Karpas-422 (cell line): ENCODE results near the gene MMD2. TPM values are rescaled to one million over a fixed set of nuclear protein-coding genes. Genes with fewer than 3 reads are reported as not detected.

Experiments
- DNase-seq: peaks from one replicate; pipeline ENCODE4 v3.0.0-alpha.2; 2015
- H2AFZ ChIP-seq: fragments of 200-600 bp; sonication (generic); 2 replicates; pipeline ENCODE4 v1.6.1; 2014; ENCODE audit warnings: antibody characterized with exemption, low read length, mixed read lengths
- H3K27ac ChIP-seq: fragments of 200-600 bp; sonication (generic); 2 replicates; pipeline ENCODE4 v1.5.1; 2014; ENCODE audit warnings: mild to moderate bottlenecking, low read length, moderate library complexity
- H3K27me3 ChIP-seq: fragments of 200-600 bp; sonication (generic); 2 replicates; pipeline ENCODE4 v1.6.1; 2014; ENCODE audit warnings: low read length, mixed read lengths
- H3K36me3 ChIP-seq: fragments of 200-600 bp; sonication (generic); 2 replicates; pipeline ENCODE4 v1.6.1; 2014; ENCODE audit warnings: low read length, mixed read lengths; ENCODE audit not compliant: insufficient read depth
- H3K4me1 ChIP-seq: fragments of 200-600 bp; sonication (generic); 2 replicates; pipeline ENCODE4 v1.6.1; 2014; ENCODE audit warnings: mild to moderate bottlenecking, low read length, mixed read lengths
- H3K4me2 ChIP-seq: fragments of 200-600 bp; sonication (generic); 2 replicates; pipeline ENCODE4 v1.6.1; 2014; ENCODE audit warnings: low read length, low read depth, mild to moderate bottlenecking; ENCODE audit not compliant: poor library complexity, severe bottlenecking
- H3K4me3 ChIP-seq: fragments of 200-600 bp; sonication (generic); 2 replicates; pipeline ENCODE4 v1.5.1; 2014; ENCODE audit warnings: mild to moderate bottlenecking, antibody characterized with exemption, low read length, mixed read lengths
- H3K79me2 ChIP-seq: fragments of 200-600 bp; sonication (generic); 2 replicates; pipeline ENCODE4 v1.6.1; 2014; ENCODE audit warnings: mild to moderate bottlenecking, low read length, mixed read lengths
- H3K9ac ChIP-seq: fragments of 200-600 bp; sonication (generic); 2 replicates; pipeline ENCODE4 v1.6.0; 2014; ENCODE audit warnings: low read length
- H3K9me2 ChIP-seq: fragments of 200-600 bp; sonication (generic), shearing (Covaris generic); replicated peaks from 2 replicates; pipeline ENCODE4 v1.6.0; 2014; ENCODE audit warnings: mild to moderate bottlenecking, low read length, moderate library complexity; ENCODE audit not compliant: insufficient read depth
- H3K9me3 ChIP-seq: fragments of 300-700, 200-600 bp; sonication (generic); 2 replicates; pipeline ENCODE4 v1.6.1; 2014; ENCODE audit warnings: low read length, mixed read lengths
- H4K20me1 ChIP-seq: fragments of 200-600 bp; sonication (generic); 2 replicates; pipeline ENCODE4 v1.6.1; 2014; ENCODE audit warnings: mild to moderate bottlenecking, antibody characterized with exemption, low read length, low read depth; ENCODE audit not compliant: insufficient read depth
- total RNA-seq: library from RNA; depleted of rRNA; stranded (reverse); fragments of >200 nt; shearing (Covaris generic); gene quantifications from 2 replicates; pipeline ENCODE4 v1.2.3, GENCODE V29; 2014; ENCODE audit warnings: low replicate concordance; rRNA removed

The MMD2 gene, protein sequence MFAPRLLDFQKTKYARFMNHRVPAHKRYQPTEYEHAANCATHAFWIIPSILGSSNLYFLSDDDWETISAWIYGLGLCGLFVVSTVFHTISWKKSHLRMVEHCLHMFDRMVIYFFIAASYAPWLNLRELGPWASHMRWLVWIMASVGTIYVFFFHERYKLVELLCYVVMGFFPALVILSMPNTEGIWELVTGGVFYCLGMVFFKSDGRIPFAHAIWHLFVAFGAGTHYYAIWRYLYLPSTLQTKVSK
- total RNA-seq: not detected in 2 replicates

DNA sequence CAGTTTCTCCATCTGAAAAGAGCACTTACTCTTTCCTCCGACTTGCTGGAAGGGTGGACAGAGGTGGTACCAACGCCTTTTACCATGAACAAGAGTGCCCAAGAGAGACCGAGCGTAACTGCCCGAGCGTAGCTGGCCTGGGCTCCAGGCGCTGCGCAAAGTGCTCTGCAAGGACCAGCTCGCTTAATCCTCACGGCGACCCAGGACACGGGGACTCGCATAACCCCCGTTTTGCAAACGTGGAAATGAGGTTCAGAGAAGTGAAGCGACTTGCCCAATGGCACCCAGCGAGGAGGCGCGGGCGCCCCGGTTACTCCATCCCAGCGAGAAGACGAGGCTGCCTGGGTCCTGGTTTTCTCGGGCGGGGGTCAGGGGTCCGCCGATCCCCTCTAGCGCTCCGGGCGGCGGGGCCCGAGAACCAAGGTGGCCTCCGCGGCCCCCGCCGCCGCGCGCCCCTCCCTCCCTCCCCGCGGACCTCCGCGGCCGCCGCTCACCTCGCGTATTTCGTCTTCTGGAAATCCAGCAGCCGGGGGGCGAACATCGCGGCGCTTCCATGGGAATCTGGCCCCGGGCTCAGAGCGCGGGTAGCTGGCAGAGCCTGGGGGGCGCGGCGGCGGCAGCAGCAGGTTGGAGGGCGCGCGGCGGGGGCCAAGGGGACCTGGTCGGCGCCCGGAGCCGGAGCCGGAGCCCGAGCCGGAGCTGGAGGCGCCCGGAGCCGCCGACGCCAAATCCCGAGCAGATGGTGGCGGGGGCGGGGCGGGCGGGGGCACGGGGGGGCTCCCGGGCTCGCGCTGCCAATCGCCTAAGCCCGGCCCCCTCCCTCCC, at the start of gene MMD2:
MMD2 (minus strand) TSS at position 711 of the 825 bp plus-strand sequence; CDS start at position 541, 170 bp downstream.
- no peak within 1 kb of the TSS for H3K4me2 ChIP-seq

DNA sequence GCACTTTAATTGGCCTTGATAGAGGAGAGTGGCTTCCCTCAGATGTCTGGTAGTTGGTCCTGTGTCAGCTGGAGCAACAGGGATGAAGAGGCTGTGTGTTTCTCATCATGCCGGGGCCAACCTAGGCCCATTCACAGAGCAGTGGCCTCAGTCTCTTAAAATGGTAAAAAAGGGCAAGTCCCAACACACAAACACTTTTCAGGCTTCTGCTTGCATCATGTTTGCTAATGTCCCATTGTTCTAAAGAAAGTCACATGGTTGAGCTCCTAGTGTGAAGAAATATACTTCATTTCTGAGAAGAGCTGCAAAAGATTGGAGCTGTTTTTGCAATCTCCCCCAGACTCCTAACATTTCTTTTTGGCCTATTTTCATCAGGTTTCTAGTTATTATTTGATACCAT, 46.1 kb upstream of the MMD2 start:
- no peak for DNase-seq

More for the DNA sequence above, at the start of gene MMD2:
- Histone ChIP-seq H4K20me1 (no peaks in the 10 kb centered on the region), H2AFZ (no peak within 1 kb of the TSS), H3K27me3 (no peaks in the 10 kb centered on the region), H3K9ac (no peak within 1 kb of the TSS), H3K27ac (no peak within 1 kb of the TSS), H3K36me3 (no peaks in the 10 kb centered on the region), H3K9me3 (no peaks in the 10 kb centered on the region), H3K9me2 (no peaks in the 10 kb centered on the region), H3K4me3 (no peak within 1 kb of the TSS), H3K79me2 (no peaks in the 10 kb centered on the region), H3K4me1 (no peaks in the 10 kb centered on the region)
- DNase-seq: no peak

DNA sequence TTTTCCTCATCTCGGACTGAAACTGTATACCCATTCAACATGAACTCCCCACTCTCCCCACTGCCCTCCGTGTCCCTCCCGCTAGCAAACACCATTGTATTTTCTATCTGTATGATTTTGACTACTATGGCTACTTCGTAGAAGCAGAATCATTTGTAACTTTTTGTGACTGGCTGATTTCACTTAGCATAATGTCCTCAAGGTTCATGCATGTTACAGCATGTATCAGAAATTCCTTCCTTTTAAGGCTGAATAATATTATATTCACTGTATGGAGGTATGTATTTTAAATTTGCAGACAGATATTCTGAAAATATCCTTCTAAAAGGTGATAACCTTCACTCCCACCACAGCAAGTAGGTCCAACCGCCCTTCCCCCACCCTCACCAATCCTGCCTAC, 42.9 kb upstream of the MMD2 start:
- no peaks in the 10 kb centered on the region for H3K9me2 ChIP-seq
- no peaks in the 10 kb centered on the region for H3K4me1 ChIP-seq
- no peaks in the 10 kb centered on the region for H4K20me1 ChIP-seq
- H3K27ac ChIP-seq: no peak overlapping the region
- H3K4me3 ChIP-seq: no peak overlapping the region
- no peak for DNase-seq
- no peaks in the 10 kb centered on the region for H3K79me2 ChIP-seq
- no peak overlapping the region for H2AFZ ChIP-seq
- H3K36me3 ChIP-seq: peaks cover 10% of the 10 kb centered on the region; the same call in 1 of the 2 replicates
- no peak overlapping the region for H3K4me2 ChIP-seq
- H3K9ac ChIP-seq: no peak overlapping the region
- H3K27me3 ChIP-seq: no peaks in the 10 kb centered on the region
- no peaks in the 10 kb centered on the region for H3K9me3 ChIP-seq

More for the DNA sequence above, 46.1 kb upstream of the MMD2 start:
- Histone ChIP-seq H4K20me1 (no peaks in the 10 kb centered on the region), H2AFZ (no peak overlapping the region), H3K9me2 (no peaks in the 10 kb centered on the region), H3K4me1 (no peaks in the 10 kb centered on the region), H3K9ac (no peak overlapping the region), H3K36me3 (peaks cover 9% of the 10 kb centered on the region), H3K4me3 (no peak overlapping the region), H3K4me2 (no peak overlapping the region), H3K27ac (no peak overlapping the region), H3K79me2 (no peaks in the 10 kb centered on the region), H3K27me3 (no peaks in the 10 kb centered on the region), H3K9me3 (no peaks in the 10 kb centered on the region)

DNA sequence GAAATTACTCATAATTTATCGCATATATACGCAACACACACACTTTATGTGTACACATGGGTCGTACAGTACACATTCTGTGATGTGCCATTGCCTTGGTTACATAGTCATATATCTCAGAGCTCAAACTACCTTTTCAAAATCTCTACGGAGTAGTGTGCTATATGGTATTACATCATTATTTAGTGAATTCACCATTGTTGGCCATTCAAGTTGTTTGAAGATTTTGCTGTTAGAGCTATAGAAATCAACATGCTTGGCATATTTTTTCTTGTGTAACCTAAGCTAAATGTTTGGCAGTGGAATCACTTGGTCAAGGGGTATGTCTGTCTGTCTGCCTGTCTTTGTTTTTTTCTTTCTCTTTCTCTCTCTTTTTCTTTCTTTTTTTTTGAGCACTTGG, 42.0 kb upstream of the MMD2 start:
- Histone ChIP-seq H4K20me1 (no peaks in the 10 kb centered on the region), H3K27ac (no peak overlapping the region), H3K4me2 (no peak overlapping the region), H3K4me1 (no peaks in the 10 kb centered on the region), H3K79me2 (no peaks in the 10 kb centered on the region), H3K27me3 (no peaks in the 10 kb centered on the region), H3K9me2 (no peaks in the 10 kb centered on the region), H3K36me3 (peaks cover 10% of the 10 kb centered on the region; the same call in 1 of the 2 replicates), H3K9me3 (no peaks in the 10 kb centered on the region), H3K9ac (no peak overlapping the region), H3K4me3 (no peak overlapping the region), H2AFZ (no peak overlapping the region)
- no peak for DNase-seq

DNA sequence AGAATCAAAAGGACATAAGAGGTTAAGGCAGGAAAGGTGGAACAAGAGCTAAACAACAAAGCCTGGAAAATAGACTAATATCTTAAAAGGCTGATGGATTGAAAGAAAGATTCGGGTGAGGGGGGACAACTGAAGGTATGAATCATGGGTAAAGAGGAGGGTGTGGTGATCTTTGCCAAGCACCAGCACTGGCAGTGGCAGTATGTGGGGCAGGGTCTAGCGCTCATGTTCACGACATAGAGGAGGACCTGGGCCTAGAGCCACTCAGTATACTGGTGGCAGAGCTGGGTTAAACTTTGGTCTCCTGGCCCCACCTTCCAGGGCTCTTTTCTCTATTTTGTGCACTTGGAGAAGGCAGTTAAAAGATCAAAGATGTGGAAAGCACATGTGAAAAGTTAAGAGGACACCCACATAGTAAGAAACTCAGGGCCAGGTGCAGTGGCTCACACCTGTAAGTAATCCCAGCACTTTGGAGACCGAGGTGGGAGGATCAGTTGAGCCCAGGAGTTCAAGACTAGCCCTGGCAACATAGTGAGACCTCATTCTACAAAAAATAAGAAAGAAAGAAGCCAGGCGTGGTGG, 40.5 kb upstream of the MMD2 start:
- no peaks in the 10 kb centered on the region for H3K9me3 ChIP-seq
- H2AFZ ChIP-seq: no peak overlapping the region
- no peaks in the 10 kb centered on the region for H3K27me3 ChIP-seq
- no peaks in the 10 kb centered on the region for H3K4me1 ChIP-seq
- H3K79me2 ChIP-seq: no peaks in the 10 kb centered on the region
- H3K9ac ChIP-seq: no peak overlapping the region
- H3K4me2 ChIP-seq: no peak overlapping the region
- no peaks in the 10 kb centered on the region for H4K20me1 ChIP-seq
- DNase-seq: no peak
- H3K36me3 ChIP-seq: peaks cover 10% of the 10 kb centered on the region
- no peak overlapping the region for H3K4me3 ChIP-seq
- H3K27ac ChIP-seq: no peak overlapping the region
- H3K9me2 ChIP-seq: no peaks in the 10 kb centered on the region

DNA sequence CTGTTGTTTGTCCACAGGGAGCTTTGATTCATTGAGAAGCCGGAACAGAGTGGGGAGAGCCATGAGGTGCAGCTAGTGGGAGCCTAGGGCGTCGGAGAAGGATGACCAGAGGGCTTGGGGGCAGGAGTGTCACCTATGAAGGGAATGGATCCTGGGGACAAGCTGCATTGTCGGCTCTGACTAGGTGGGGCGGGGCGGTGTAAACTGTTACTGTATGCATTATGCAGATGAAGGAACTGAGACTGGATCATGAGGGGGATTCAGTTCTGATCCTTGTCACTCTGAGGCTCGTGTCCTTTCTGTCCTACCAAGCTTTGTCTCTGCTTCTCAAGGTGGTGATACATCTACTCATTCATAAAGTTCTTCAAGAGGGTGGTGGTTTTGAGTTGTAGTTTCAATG, 39.9 kb upstream of the MMD2 start:
- H2AFZ ChIP-seq: no peak overlapping the region
- H3K79me2 ChIP-seq: no peaks in the 10 kb centered on the region
- no peaks in the 10 kb centered on the region for H4K20me1 ChIP-seq
- no peaks in the 10 kb centered on the region for H3K9me3 ChIP-seq
- no peak overlapping the region for H3K9ac ChIP-seq
- H3K4me3 ChIP-seq: no peak overlapping the region
- H3K27ac ChIP-seq: no peak overlapping the region
- H3K4me1 ChIP-seq: no peaks in the 10 kb centered on the region
- H3K4me2 ChIP-seq: no peak overlapping the region
- peaks cover 4% of the 10 kb centered on the region; the same call in 1 of the 2 replicates for H3K36me3 ChIP-seq
- DNase-seq: no peak
- H3K9me2 ChIP-seq: no peaks in the 10 kb centered on the region
- no peaks in the 10 kb centered on the region for H3K27me3 ChIP-seq

DNA sequence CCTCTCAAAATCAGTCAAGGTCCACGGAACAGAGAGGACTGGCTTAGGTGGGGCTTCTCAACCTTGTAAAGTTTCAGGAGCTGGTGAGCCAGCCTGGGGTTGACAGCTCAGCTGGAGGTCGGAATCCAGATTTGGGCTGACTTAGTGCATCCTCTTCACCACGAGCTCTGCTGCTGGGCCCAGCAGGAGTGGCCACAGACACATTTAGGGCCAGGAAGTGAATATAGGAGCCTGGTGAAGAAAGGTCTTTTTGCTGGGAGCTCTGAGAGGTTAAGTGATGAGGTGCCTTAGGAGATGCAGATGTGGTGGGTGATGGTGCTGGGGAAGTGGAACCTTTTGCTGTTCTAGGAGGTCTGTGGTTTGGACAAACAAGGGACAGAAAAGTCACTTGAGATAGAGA, 39.3 kb upstream of the MMD2 start:
- H4K20me1 ChIP-seq: no peaks in the 10 kb centered on the region
- H3K4me3 ChIP-seq: no peak overlapping the region
- no peak overlapping the region for H3K9ac ChIP-seq
- DNase-seq: no peak
- H3K79me2 ChIP-seq: no peaks in the 10 kb centered on the region
- H3K27ac ChIP-seq: no peak overlapping the region
- H3K9me2 ChIP-seq: no peaks in the 10 kb centered on the region
- H3K27me3 ChIP-seq: no peaks in the 10 kb centered on the region
- H3K36me3 ChIP-seq: peaks cover 4% of the 10 kb centered on the region; the same call in 1 of the 2 replicates
- H3K9me3 ChIP-seq: no peaks in the 10 kb centered on the region
- no peaks in the 10 kb centered on the region for H3K4me1 ChIP-seq
- H3K4me2 ChIP-seq: no peak overlapping the region
- H2AFZ ChIP-seq: no peak overlapping the region

DNA sequence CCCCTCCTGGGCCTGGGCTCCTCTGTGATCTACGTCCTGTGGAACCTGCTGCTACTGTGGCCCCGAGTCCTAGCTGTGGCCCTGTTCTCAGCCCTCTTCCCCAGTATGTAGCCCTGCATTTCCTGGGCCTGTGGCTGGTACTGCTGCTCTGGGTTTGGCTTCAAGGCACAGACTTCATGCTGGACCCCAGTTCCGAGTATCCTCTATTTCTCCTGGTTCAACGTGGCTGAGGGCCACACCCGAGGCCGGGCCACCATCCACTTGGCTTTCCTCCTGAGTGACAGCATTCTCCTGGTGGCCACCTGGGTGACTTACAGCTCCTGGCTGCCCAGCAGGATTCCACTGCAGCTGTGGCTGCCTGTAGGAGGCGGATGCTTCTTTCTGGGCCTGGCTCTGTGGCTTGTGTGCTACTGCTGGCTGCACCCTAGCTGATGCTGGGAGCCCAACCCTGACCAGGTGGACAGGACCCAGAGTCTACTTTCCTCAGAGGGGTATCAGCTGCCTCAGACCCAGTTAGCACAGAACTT, 37.8 kb upstream of the MMD2 start:
- no peaks in the 10 kb centered on the region for H3K4me1 ChIP-seq
- H3K27ac ChIP-seq: no peak overlapping the region
- H3K4me2 ChIP-seq: no peak overlapping the region
- peaks cover 4% of the 10 kb centered on the region; the same call in 1 of the 2 replicates for H3K36me3 ChIP-seq
- no peak overlapping the region for H3K9ac ChIP-seq
- H3K4me3 ChIP-seq: no peak overlapping the region
- no peaks in the 10 kb centered on the region for H4K20me1 ChIP-seq
- H3K9me2 ChIP-seq: no peaks in the 10 kb centered on the region
- no peaks in the 10 kb centered on the region for H3K9me3 ChIP-seq
- peaks cover 4% of the 10 kb centered on the region for H3K79me2 ChIP-seq
- no peaks in the 10 kb centered on the region for H3K27me3 ChIP-seq
- no peak for DNase-seq
- H2AFZ ChIP-seq: no peak overlapping the region
